Upper lobe of right lung (tissue), 1 donor: Measurements from ENCODE around the gene IRGC. TPM values are rescaled to one million over a fixed set of nuclear protein-coding genes. Genes with fewer than 3 reads are reported as not detected.

ENCODE experiments used
- ATAC-seq: fragments of 200-7000 bp; cut with Tn5 transposase; one replicate; pipeline ENCODE4 v1.9.1; 2020; ENCODE audit warnings: mild to moderate bottlenecking, moderate library complexity
- DNase-seq: peaks from one replicate; pipeline ENCODE4 v3.0.0-alpha.2; 2020
- H3K27ac ChIP-seq: fragments of 200-600 bp; one replicate; pipeline ENCODE4 v1.8.0; 2022
- H3K27me3 ChIP-seq: fragments of 200-600 bp; one replicate; pipeline ENCODE4 v1.8.0; 2022; ENCODE audit warnings: mild to moderate bottlenecking
- H3K36me3 ChIP-seq: fragments of 200-600 bp; one replicate; pipeline ENCODE4 v1.8.0; 2022
- H3K4me1 ChIP-seq: fragments of 200-600 bp; one replicate; pipeline ENCODE4 v1.8.0; 2022
- H3K4me3 ChIP-seq: fragments of 200-600 bp; one replicate; pipeline ENCODE4 v1.8.0; 2022; ENCODE audit warnings: mild to moderate bottlenecking
- H3K9me3 ChIP-seq: fragments of 200-600 bp; one replicate; pipeline ENCODE4 v1.8.0; 2022
- CTCF ChIP-seq: fragments of 200-600 bp; IDR thresholded peaks from one replicate; pipeline ENCODE4 v1.8.0; 2022; ENCODE audit warnings: antibody characterized with exemption
- intact Hi-C: fragments of 100-400 bp; cut with DNase I; formaldehyde crosslinking; loops from one replicate; pipeline ENCODE4 v1.11.0; 2022
- total RNA-seq: library from RNA; stranded (reverse); fragmentation: NEBNext Ultra II Directional; extraction: Animal tissue kit (Norgen Biotek cat#: 25700); gene quantifications from one replicate; pipeline ENCODE4 v1.2.1, GENCODE V29; 2021
- donor health status: DM: no; HTN: yes; CAD: no; lungs with severe emphysema.

Gene IRGC
- total RNA-seq, 1 donor from 2014 or later = not detected

GRCh38 chr19:43743059-43743458 lies 27.2 kb downstream of the IRGC start:
- no peaks in the 10 kb centered on the region for H3K27me3 ChIP-seq
- intact Hi-C loops = no loop called here
- peaks cover 89% of the 10 kb centered on the region for H3K36me3 ChIP-seq
- peaks cover 9% of the 10 kb centered on the region for H3K4me1 ChIP-seq
- DNase-seq (no peak), ATAC-seq (no peak)
- H3K4me3 ChIP-seq = no peak overlapping the region
- no peak for TF ChIP-seq CTCF
- H3K9me3 ChIP-seq = no peaks in the 10 kb centered on the region
- no peak overlapping the region for H3K27ac ChIP-seq

GRCh38 chr19:43747557-43748204 lies 31.8 kb downstream of the IRGC start:
- no peak for TF ChIP-seq CTCF
- Histone ChIP-seq H3K9me3 (no peaks in the 10 kb centered on the region), H3K27ac (no peak overlapping the region), H3K4me1 (peaks cover 10% of the 10 kb centered on the region), H3K4me3 (no peak overlapping the region), H3K27me3 (no peaks in the 10 kb centered on the region), H3K36me3 (peaks cover 77% of the 10 kb centered on the region)
- intact Hi-C loops = no loop called here
- ATAC-seq (no peak), DNase-seq (no peak)

- peaks cover 71% of the 10 kb centered on the region for H3K36me3 ChIP-seq
- DNase-seq (no peak), ATAC-seq (no peak)
- H3K27me3 ChIP-seq = no peaks in the 10 kb centered on the region
- no peak overlapping the region for H3K27ac ChIP-seq
- H3K4me3 ChIP-seq = no peak overlapping the region
- no peaks in the 10 kb centered on the region for H3K9me3 ChIP-seq
- intact Hi-C loops = no loop called here
- no peak for TF ChIP-seq CTCF
- H3K4me1 ChIP-seq = peaks cover 15% of the 10 kb centered on the region
Observed at GRCh38 chr19:43748205-43748594, 32.3 kb downstream of the IRGC start.

- ATAC-seq = no peak
- TF ChIP-seq CTCF = no peak
- Histone ChIP-seq H3K27ac (no peak overlapping the region), H3K9me3 (no peaks in the 10 kb centered on the region), H3K27me3 (no peaks in the 10 kb centered on the region), H3K36me3 (peaks cover 67% of the 10 kb centered on the region), H3K4me1 (peaks cover 20% of the 10 kb centered on the region), H3K4me3 (no peak overlapping the region)
- intact Hi-C loops = no loop called here
- DNase-seq = no peak
Observed at GRCh38 chr19:43748685-43749084, 32.8 kb downstream of the IRGC start.

GRCh38 chr19:43749152-43749551 lies 33.3 kb downstream of the IRGC start:
- peaks cover 24% of the 10 kb centered on the region for H3K4me1 ChIP-seq
- H3K27me3 ChIP-seq = no peaks in the 10 kb centered on the region
- no peak overlapping the region for H3K27ac ChIP-seq
- DNase-seq = no peak
- H3K9me3 ChIP-seq = no peaks in the 10 kb centered on the region
- intact Hi-C loops = no loop called here
- ATAC-seq = no peak
- no peak for TF ChIP-seq CTCF
- H3K36me3 ChIP-seq = peaks cover 65% of the 10 kb centered on the region
- H3K4me3 ChIP-seq = no peak overlapping the region

GRCh38 chr19:43749898-43750297 lies 34.0 kb downstream of the IRGC start:
- intact Hi-C loops = no loop called here
- peaks cover 60% of the 10 kb centered on the region for H3K36me3 ChIP-seq
- no peak for ATAC-seq

More at GRCh38 chr19:43749898-43750297, 34.0 kb downstream of the IRGC start:
- Histone ChIP-seq H3K4me3 (no peak overlapping the region), H3K4me1 (peaks cover 18% of the 10 kb centered on the region), H3K27me3 (no peaks in the 10 kb centered on the region), H3K27ac (no peak overlapping the region), H3K9me3 (no peaks in the 10 kb centered on the region)
- DNase-seq = no peak
- TF ChIP-seq CTCF = no peak
